Esophagus muscularis mucosa (tissue), 4 donors: ENCODE results near the gene SLC13A3. TPM values are rescaled to one million over a fixed set of nuclear protein-coding genes. Genes with fewer than 3 reads are reported as not detected.

Experiments
- DNase-seq: peaks from one replicate; pipeline ENCODE4 v3.0.0-alpha.2; 2017; ENCODE audit errors: extremely low spot score
- H3K27ac ChIP-seq, 4 donors: fragments of 200-600 bp; sonication (generic); replicated peaks in 1 of 4; 1 replicate in 3 of 4; 2 replicates in 1 of 4; pipeline ENCODE4 v1.5.1; 2016 to 2019; ENCODE audit warnings: mild to moderate bottlenecking in 1 of 4
- H3K27me3 ChIP-seq, 4 donors: fragments of 200-600 bp; sonication (generic); one replicate each; pipeline versions ENCODE4 v1.5.1 to v1.6.0; 2016 to 2019
- H3K36me3 ChIP-seq, 4 donors: fragments of 200-600 bp; sonication (generic); one replicate each; pipeline ENCODE4 v1.5.1; 2016 to 2019
- H3K4me1 ChIP-seq, 4 donors: fragments of 200-600 bp; sonication (generic); one replicate each; pipeline ENCODE4 v1.5.1; 2016 to 2019
- H3K4me3 ChIP-seq, 4 donors: fragments of 200-600 bp; sonication (generic); 1 replicate in 2 of 4; 2 replicates in 2 of 4; pipeline ENCODE4 v1.5.1; 2016 to 2019; ENCODE audit warnings: mild to moderate bottlenecking in 4 of 4, moderate library complexity in 1 of 4
- H3K9me3 ChIP-seq, 4 donors: fragments of 200-600 bp; sonication (generic); 1 replicate in 3 of 4; 2 replicates in 1 of 4; pipeline ENCODE4 v1.5.1; 2016 to 2019
- CTCF ChIP-seq, 3 experiments: fragments of 200-600 bp in 2 of 3; fragments of 450-650 bp in 1 of 3; sonication (generic) in 2 of 3; IDR thresholded peaks; one replicate each; pipeline ENCODE4 v1.5.1; 2017 to 2019; ENCODE audit warnings: antibody characterized with exemption in 3 of 3, mild to moderate bottlenecking in 2 of 3, moderate library complexity in 1 of 3
- EP300 ChIP-seq: sonication (generic); formaldehyde crosslinking; IDR thresholded peaks from one replicate; pipeline ENCODE4 v1.6.1; 2017; ENCODE audit warnings: antibody characterized with exemption
- POLR2A ChIP-seq: fragments of 450-650 bp; IDR thresholded peaks from one replicate; pipeline ENCODE4 v1.6.1; 2017; ENCODE audit warnings: antibody characterized with exemption, moderate library complexity, mild to moderate bottlenecking, low read depth
- POLR2AphosphoS5 ChIP-seq, 2 donors: sonication (generic); formaldehyde crosslinking; IDR thresholded peaks; one replicate each; pipeline ENCODE4 v1.6.1; 2017; ENCODE audit warnings: antibody characterized with exemption in 2 of 2
- WGBS: methylation state at CpG from one replicate; pipeline ENCODE4 v1.1.5; 2018; 5-methylcytosine and 5-hydroxymethylcytosine counted together
- intact Hi-C: fragments of 100-400 bp; cut with DNase I; formaldehyde crosslinking; loops from one replicate; pipeline ENCODE4 v1.15.1; 2023
- total RNA-seq, 4 donors: library from RNA; depleted of rRNA; stranded (reverse); fragments of >200 nt; gene quantifications; one replicate each; pipeline versions ENCODE4 v1.1.0 to v1.2.1, GENCODE V29; 2016

SLC13A3 gene
- total RNA-seq, 4 donors from 2014 or later, result 0.42 to 0.66 (median 0.61) TPM

DNA sequence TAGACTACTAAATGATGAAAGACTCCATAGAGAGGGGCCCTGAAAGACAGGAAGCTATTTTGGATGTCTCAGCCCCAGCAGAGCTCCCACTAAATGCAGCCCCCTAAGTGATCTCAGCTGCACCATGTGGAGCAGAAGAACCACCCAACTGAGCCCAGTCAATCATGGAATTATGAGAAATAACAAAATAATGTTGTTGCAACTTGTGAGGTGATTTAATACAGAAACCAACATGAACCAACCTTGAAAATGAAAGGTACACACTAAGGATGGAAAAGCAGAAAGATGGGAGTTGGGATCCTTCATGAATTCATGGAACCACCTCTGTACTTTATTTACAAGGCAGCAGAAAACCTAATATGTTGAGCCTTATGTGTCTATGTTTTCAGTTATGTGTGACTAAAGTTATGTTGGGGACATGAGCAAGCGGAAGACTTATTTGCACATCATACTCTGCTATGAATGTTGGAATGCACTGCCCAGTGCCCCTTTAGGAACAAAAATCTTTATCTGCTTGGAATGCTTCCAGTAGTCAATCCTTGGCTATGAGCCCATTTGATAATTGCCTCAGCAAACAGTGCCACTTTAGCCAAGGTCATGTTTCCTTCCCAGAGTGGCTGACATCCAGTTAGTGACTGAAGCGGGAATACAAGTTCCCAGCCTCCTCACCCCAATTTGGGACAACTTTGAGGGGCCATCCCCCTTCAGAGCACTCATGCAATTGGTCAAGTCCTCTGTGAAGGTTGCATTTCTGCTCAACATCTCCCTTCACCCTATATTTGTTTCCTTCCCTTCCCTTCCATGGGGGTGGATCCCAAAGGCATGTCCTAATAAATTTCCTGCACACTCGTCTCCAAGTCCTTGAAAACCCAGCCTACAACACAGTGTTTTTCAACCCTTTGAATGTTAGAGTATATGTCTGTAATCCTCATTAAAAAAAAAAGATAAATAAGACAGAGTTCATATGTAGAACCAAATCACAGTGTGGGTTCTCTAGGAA lies 19.6 kb upstream of the SLC13A3 start:
- H3K4me3 ChIP-seq, result no peak overlapping the region
- no peaks in the 10 kb centered on the region for H3K27me3 ChIP-seq
- H3K9me3 ChIP-seq, result peaks cover 0 to 25% (median 0%) of the 10 kb centered on the region in 4 donors
- H3K4me1 ChIP-seq, result no peaks in the 10 kb centered on the region
- intact Hi-C loops, result no loop called here
- TF ChIP-seq EP300, result no peak
- TF ChIP-seq POLR2AphosphoS5 (IDR thresholded peaks at IDR 0.05), result no peak
- TF ChIP-seq POLR2A, result no peak
- TF ChIP-seq CTCF (IDR thresholded peaks at IDR 0.05), result no peak
- no peaks in the 10 kb centered on the region for H3K36me3 ChIP-seq
- WGBS, result 81% methylated on average over 3 of the region's 3 CpGs
- DNase-seq, result no peak
- no peak overlapping the region for H3K27ac ChIP-seq

DNA sequence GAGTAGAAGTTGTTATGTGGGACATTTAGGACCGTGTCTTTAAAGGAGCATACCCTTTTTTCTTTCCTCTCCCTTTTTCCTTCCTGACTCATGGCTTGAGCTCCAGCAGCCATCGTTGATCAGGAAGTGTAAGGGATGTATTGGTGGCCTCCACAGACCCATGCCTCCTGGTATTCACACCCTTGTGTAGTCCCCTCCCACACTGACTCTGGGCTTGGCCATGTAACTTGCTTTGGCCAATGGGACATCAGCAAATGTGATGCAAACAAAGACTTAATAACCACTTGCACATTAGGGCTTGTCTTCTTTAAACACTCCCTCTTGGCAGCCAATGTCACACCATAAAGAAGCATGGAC lies 18.9 kb upstream of the SLC13A3 start:
- intact Hi-C loops, result no loop called here
- TF ChIP-seq POLR2AphosphoS5 (IDR thresholded peaks at IDR 0.05) (no peak), EP300 (no peak), CTCF (IDR thresholded peaks at IDR 0.05) (no peak), POLR2A (no peak)

DNA sequence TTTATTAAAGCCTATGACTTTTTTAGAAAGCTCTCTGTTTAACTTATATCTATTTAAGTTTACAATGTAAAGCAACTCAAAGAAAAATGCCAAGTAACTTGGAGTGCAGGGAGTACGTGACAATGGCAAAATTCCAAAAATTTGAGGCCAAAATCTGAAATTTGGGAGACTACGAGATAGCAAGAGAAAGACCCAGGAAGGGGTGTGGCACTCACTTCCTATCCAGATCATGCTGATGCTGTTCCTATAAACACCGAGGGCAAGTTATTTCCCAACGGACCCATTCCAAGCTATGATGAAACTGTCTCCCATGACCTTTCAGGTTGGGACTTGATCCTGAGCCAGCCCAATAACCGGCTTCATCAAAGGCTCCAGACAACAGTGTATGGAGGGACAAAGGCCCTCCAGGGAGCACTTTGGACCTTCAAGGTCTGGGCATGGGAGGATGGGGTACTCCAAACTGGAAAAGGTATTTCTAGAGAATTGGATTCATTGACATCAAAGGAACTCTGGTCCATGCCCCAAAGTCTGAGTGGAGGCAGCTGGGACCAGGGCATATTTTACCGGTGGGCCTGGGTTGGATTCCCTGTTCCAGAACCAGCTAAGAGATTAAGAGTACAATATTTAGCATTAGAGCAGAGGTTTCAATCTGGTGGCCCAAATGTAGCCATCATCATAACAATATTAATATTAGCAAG lies 15.7 kb upstream of the SLC13A3 start:
- intact Hi-C loops, result no loop called here
- Histone ChIP-seq H3K36me3 (peaks cover 0 to 3% (median 0%) of the 10 kb centered on the region in 4 donors), H3K4me3 (no peak overlapping the region), H3K27me3 (no peaks in the 10 kb centered on the region), H3K4me1 (no peaks in the 10 kb centered on the region), H3K27ac (no peak overlapping the region), H3K9me3 (peaks cover 0 to 15% (median 0%) of the 10 kb centered on the region in 4 donors)
- 75% methylated on average over 6 of the region's 6 CpGs for WGBS
- TF ChIP-seq EP300 (no peak), POLR2AphosphoS5 (IDR thresholded peaks at IDR 0.05) (no peak), POLR2A (no peak), CTCF (IDR thresholded peaks at IDR 0.05) (no peak)
- no peak for DNase-seq

More for the DNA sequence above, 18.9 kb upstream of the SLC13A3 start:
- H3K27ac ChIP-seq, result no peak overlapping the region
- DNase-seq, result no peak
- peaks cover 0 to 25% (median 0%) of the 10 kb centered on the region in 4 donors for H3K9me3 ChIP-seq
- H3K27me3 ChIP-seq, result no peaks in the 10 kb centered on the region
- H3K4me1 ChIP-seq, result no peaks in the 10 kb centered on the region
- WGBS, result 94% methylated on average over 2 of the region's 2 CpGs
- no peak overlapping the region for H3K4me3 ChIP-seq
- H3K36me3 ChIP-seq, result no peaks in the 10 kb centered on the region

DNA sequence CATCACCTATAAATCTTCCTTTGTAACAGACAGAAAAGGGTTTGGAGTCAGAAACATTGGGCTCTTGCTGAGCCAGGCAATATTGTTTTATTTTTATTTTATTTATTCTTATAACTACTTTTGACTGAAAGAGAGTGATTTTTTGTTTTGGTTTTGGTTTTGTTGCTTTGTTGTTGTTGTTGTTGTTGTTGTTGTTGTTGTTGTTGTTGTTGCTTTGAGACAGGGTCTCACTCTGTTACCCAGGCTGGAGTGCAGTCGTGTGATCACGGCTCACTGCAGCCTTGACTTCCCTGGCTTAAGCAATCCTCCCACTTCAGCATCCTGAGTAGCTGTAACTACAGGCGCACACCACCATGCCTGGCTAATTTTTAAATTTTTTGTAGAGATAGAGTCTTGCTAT lies 15.0 kb upstream of the SLC13A3 start:
- no peak for TF ChIP-seq EP300
- no peak for TF ChIP-seq POLR2AphosphoS5 (IDR thresholded peaks at IDR 0.05)
- no peak for TF ChIP-seq CTCF (IDR thresholded peaks at IDR 0.05)
- no peak for TF ChIP-seq POLR2A
- Histone ChIP-seq H3K4me3 (no peak overlapping the region), H3K27me3 (no peaks in the 10 kb centered on the region), H3K36me3 (peaks cover 0 to 3% (median 0%) of the 10 kb centered on the region in 4 donors), H3K27ac (no peak overlapping the region), H3K4me1 (no peaks in the 10 kb centered on the region), H3K9me3 (peaks cover 0 to 12% (median 0%) of the 10 kb centered on the region in 4 donors)
- WGBS, result 97% methylated on average over 3 of the region's 3 CpGs
- DNase-seq, result no peak
- intact Hi-C loops, result no loop called here
